ENCODE measurements around the gene CYP4A22. TPM values are rescaled to one million over a fixed set of nuclear protein-coding genes. Genes with fewer than 3 reads are reported as not detected.

CYP4A22 gene
- total and polyA plus RNA-seq, 2 of the 4 experiments (the other 2 are of a cell fraction), result not detected

- Histone ChIP-seq H3K18ac (ENCODE audit: low read depth, low read length) (no peak overlapping the region), H3K4ac (ENCODE audit: low read depth, low read length) (no peak overlapping the region), H4K8ac (ENCODE audit: low read depth in 2 of 2, low read length in 2 of 2) (no peak overlapping the region), H2AK9ac (replicated peaks; ENCODE audit: low read depth, low read length, poor library complexity) (no peak overlapping the region), H3K23ac (ENCODE audit: low read depth, low read length) (no peak overlapping the region), H3K4me1 (ENCODE audit: control insufficient read depth, insufficient read depth, low read length) (no peaks in the 10 kb centered on the region), H3K4me2 (ENCODE audit: low read depth, low read length) (no peak overlapping the region), H3K9me1 (ENCODE audit: insufficient read depth, low read length) (no peaks in the 10 kb centered on the region), H3K27me3 (ENCODE audit: control insufficient read depth, insufficient read depth, low read length) (no peaks in the 10 kb centered on the region), H2BK15ac (ENCODE audit: low read depth, low read length) (no peak overlapping the region), H3K27ac (ENCODE audit: insufficient read depth, low read length) (no peak overlapping the region), H3K14ac (replicated peaks; ENCODE audit: low read depth, low read length) (no peak overlapping the region), H4K5ac (ENCODE audit: low read depth, low read length) (no peak overlapping the region), H3K9me3 (ENCODE audit: control insufficient read depth, insufficient read depth, low read length) (no peaks in the 10 kb centered on the region), H4K91ac (ENCODE audit: insufficient read depth, low read depth, low read length) (no peak overlapping the region), H3K56ac (ENCODE audit: extremely low read depth, insufficient read depth, low read length) (no peak overlapping the region), H2BK5ac (ENCODE audit: low read depth, low read length, poor library complexity, severe bottlenecking) (no peak overlapping the region), H3K36me3 (ENCODE audit: control insufficient read depth, insufficient read depth, low read length) (no peaks in the 10 kb centered on the region), H3K4me3 (ENCODE audit: insufficient read depth, low read depth, low read length) (no peak overlapping the region), H2BK120ac (ENCODE audit: low read depth, low read length) (no peak overlapping the region), H2BK20ac (ENCODE audit: low read depth, low read length) (no peak overlapping the region), H3K9ac (ENCODE audit: low read depth, low read length) (no peak overlapping the region), H3K79me1 (ENCODE audit: low read depth in 1 of 2, low read length in 2 of 2) (no peaks in the 10 kb centered on the region), H4K20me1 (ENCODE audit: insufficient read depth, low read length) (no peaks in the 10 kb centered on the region), H2AFZ (replicated peaks; ENCODE audit: low read length, poor library complexity) (no peak overlapping the region), H2AK5ac (ENCODE audit: low read depth, low read length) (no peak overlapping the region)
- ChIA-PET POLR2A (ENCODE audit: unreplicated experiment) (interaction anchor here (0.5 kb wide), 1 partner anchor 32 kb away, joined by 6 read pairs; no protein-coding TSS in a partner anchor), CTCF (interaction anchor here (1.1 kb wide), 1 partner anchor 104 kb away, joined by 3 read pairs; no protein-coding TSS in a partner anchor)
- in situ Hi-C loops (cut with MboI; ENCODE audit: low sequenced_read_pairs) (no loop called here), intact Hi-C loops (cut with micrococcal nuclease) (loop anchor here (1.0 to 10.0 kb wide), 6 partner anchors 158 to 1320 kb away; partner anchors contain the start of gene CMPK1), dilution Hi-C loops (cut with HindIII; ENCODE audit: low sequenced_read_pairs, unreplicated experiment) (no loop called here)
- no TSS peak for BruUV-seq (replicated peaks)
- no peak for DNase-seq
- ATAC-seq (ENCODE audit: low read depth), result no peak
- TF ChIP-seq RAD21 (IDR thresholded peaks at IDR 0.05; ENCODE audit: low read length), result no peak
- no peak for TF ChIP-seq BHLHE40 (IDR thresholded peaks at IDR 0.05; ENCODE audit: low read depth, low read length)
- TF ChIP-seq USF2 (IDR thresholded peaks at IDR 0.05; ENCODE audit: low read depth, low read length), result no peak
- no peak for TF ChIP-seq MAFK (IDR thresholded peaks at IDR 0.05; ENCODE audit: low read depth, low read length)
- no peak for TF ChIP-seq CHD1 (IDR thresholded peaks at IDR 0.05; ENCODE audit: low read depth, low read length)
- no peak for TF ChIP-seq CEBPB (IDR thresholded peaks at IDR 0.05; ENCODE audit: low read depth, low read length)
- TF ChIP-seq MAZ (IDR thresholded peaks at IDR 0.05; ENCODE audit: borderline replicate concordance, low read depth, low read length), result no peak
- TF ChIP-seq FOS (IDR thresholded peaks at IDR 0.05; ENCODE audit: low read depth, low read length), result no peak
- no peak for TF ChIP-seq NFE2L2 (IDR thresholded peaks at IDR 0.05; ENCODE audit: low read depth, low read length)
These were observed 37.4 kb downstream of the CYP4A22 start for GRCh38 chr1:47174656-47175020.
